Right lobe of liver (tissue), 4 donors: Measurements from ENCODE around the gene MTUS2.

Source experiments
- POLR2A ChIP-seq: fragments of 450-650 bp; IDR thresholded peaks from one replicate; pipeline ENCODE4 v1.6.1; 2017; ENCODE audit warnings: antibody characterized with exemption, mild to moderate bottlenecking
- TF ChIP-seq, protein P1 (sequence below), 4 donors: fragments of 200-600 bp in 3 of 4; fragments of 450-650 bp in 1 of 4; IDR thresholded peaks; one replicate each; pipeline versions ENCODE4 v1.5.1 to v1.8.0; 2016 to 2022; ENCODE audit warnings: antibody characterized with exemption in 4 of 4, mild to moderate bottlenecking in 2 of 4
- donor health status: DM: no; HTN: no; CAD: no.
- donor health status: DM: no; HTN: no; CAD: no.
- donor health status: DM: no; HTN: yes; CAD: no.

DNA sequence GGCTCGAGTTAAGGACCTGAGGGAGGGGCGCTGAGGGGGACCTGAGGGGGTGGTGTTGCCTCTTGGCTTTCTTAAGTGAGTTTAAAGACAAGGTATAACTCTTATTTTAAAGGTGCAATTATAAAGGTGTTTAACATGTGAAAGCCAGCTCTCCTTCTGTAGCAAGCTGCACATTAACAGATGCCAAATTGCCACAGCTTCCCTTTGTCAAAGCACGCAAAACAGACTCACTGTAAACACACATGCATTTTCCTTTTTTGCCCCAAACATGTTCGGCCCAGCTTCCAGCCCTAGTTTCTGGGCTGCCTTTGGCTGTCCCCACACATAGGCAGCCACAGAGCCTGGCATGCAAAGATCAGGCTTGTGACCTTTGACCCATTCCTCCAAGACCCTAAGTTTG lies 663.5 kb downstream of the MTUS2 start:
- TF ChIP-seq, protein P1, sequence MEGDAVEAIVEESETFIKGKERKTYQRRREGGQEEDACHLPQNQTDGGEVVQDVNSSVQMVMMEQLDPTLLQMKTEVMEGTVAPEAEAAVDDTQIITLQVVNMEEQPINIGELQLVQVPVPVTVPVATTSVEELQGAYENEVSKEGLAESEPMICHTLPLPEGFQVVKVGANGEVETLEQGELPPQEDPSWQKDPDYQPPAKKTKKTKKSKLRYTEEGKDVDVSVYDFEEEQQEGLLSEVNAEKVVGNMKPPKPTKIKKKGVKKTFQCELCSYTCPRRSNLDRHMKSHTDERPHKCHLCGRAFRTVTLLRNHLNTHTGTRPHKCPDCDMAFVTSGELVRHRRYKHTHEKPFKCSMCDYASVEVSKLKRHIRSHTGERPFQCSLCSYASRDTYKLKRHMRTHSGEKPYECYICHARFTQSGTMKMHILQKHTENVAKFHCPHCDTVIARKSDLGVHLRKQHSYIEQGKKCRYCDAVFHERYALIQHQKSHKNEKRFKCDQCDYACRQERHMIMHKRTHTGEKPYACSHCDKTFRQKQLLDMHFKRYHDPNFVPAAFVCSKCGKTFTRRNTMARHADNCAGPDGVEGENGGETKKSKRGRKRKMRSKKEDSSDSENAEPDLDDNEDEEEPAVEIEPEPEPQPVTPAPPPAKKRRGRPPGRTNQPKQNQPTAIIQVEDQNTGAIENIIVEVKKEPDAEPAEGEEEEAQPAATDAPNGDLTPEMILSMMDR (IDR thresholded peaks at IDR 0.05): no peak
- no peak for TF ChIP-seq POLR2A
